Measurements from ENCODE around the gene KCNG2. TPM values are rescaled to one million over a fixed set of nuclear protein-coding genes. Genes with fewer than 3 reads are reported as not detected.
A peak's percentile ranks its signal among the peaks of the same experiment; 100 is the strongest.
"Not testable (repeated sequence)": the region's sequence is repeated elsewhere in the genome, so short reads cannot be mapped to it uniquely, and the experiment has no call there.

The KCNG2 gene
- total RNA-seq, 1 donor from 2014 or later: 0.51 TPM

DNA sequence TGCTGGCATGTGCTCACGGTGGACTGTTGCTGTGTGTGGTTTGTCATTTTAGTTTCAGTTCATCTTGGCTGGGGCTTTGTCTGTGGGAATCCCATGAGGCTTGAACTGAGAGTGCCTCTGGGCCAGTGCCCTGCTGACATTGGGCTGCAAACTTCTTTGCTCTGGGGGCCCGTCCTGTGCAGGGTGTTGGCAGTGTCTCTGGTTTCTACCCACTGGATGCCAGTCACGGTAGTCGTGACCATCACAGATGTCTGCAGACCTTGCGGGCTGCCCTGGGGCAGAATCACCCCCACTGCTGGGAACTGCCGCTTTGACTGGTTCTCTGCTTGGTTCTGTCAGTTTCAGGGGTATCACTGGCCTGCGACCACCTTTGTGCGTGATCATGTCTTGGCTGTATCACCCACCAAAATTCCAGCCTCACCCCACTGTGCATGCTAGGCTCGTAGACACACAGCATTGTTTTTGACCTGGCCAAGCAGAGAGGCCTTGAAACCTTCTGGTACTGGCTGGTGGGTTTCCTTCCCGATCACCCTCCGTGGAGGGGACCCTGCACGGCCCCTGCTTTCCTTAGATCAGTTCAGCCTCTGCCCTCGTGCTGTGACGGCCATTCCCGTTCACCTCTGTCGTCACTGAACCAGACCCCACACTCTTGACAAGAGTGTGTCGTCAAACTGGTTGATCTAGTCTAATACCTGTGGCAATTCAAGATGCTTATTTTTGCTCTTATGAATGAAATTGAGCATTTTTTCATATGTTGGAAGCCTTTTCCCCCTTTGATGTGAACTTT, 57.6 kb downstream of the KCNG2 start:
- DNase-seq: no peak

DNA sequence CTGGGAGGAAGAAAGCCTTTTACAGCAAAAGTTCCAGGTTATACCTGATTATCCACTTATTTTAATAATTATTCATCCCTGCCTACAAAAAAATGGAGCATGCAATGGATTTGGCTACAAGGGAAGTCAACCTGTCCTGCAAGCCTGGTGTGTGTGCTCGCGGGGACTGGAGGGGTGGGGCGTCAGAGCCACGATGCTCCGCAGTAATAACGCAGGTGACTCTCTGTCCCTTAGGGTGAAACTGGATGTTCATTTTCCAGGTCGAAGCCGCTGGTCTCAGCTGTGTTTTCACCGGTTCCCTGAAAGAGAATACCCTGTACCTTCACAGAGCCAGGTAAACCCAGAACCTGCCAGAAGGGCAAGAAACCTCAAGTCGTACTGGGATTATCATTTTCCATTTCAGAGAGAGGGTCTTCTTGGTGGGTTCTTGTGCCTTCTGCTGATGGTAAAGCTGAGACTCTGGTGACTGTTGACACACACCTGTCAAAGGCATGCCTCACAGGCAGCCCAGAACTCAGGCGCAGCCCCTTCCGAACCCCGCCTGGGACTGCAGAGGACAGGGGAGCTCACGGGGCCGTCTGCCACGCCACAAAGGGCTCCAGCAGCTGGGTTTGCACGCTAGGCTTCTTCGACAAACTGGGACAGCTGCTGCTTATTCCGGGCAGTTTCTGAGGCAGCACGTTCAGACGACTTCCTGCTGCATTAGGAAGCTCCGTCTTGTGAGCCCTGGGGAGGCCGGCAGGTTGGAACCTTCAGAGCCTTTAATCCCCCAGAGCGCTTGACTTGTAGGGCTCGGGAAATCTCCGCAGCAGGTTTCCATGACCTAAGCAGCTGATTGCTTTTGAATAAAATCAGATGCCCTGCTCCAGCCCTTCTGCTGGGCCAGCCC, 58.6 kb downstream of the KCNG2 start:
- DNase-seq: peak; percentile 24

DNA sequence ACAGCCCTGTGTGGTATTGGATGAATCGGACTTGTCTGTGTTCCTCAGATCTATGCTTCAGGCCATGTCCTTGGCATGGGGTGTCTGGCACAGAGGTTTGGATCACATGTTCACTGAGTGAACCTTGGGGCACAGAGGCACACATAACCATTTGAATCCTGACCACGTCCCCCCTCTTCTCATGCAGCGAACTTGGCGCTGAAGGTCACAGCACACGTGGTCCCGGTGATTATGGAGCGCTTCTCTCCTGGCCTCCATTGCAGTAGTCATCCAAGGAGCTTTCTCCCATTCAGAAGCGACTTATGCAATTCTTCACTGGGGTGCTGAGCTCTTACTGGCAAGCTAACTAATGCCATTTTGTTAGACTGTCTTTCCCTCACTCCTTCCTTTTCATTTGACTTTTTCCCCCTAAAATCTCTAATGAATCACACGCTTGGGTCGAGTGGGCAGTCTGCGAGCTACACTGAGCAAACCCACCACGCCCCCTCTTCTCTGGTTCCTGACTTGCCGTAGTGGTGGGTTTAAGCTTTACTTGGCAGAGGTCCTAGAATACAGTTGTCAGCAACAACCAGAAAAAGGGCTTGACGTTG, 59.4 kb downstream of the KCNG2 start:
- DNase-seq: no peak

DNA sequence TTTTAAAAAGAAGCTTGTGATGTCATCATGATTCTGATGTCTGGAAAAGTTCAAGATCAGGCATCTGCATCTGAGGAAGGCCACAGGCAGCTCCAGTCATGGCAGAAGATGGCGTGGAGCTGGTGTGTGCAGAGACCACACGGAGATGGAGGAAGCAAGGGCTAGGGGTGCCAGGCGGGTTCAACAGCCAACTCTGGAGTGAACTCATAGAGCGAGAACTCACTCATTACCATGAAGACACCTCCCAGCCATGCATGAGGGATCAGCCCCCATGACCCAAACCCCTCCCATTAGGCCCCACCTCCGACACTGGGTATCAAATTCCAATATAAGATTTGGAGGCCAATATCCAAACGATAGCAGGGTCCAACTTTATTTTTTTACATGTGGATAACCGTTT, 61.6 kb downstream of the KCNG2 start:
- DNase-seq: no peak

DNA sequence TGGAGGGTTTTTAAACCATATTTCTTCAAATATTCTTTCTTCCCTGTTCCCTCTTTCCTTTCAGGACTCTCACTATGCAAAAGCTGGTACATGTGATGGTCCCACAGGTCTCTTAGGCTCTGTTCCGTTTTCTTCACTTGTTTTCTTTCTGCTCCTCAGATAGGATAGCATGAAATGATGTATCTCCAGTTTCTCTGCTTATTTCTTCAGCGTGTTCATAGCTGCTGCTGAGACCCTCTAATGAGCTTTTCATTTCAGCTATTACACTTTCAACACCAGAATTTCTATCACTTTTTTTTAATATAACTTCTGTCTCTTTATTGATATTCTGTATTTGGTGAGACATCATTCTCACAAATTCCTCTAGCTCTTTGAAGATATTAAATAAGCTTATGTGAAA, 63.9 kb downstream of the KCNG2 start:
- no peak for DNase-seq

DNA sequence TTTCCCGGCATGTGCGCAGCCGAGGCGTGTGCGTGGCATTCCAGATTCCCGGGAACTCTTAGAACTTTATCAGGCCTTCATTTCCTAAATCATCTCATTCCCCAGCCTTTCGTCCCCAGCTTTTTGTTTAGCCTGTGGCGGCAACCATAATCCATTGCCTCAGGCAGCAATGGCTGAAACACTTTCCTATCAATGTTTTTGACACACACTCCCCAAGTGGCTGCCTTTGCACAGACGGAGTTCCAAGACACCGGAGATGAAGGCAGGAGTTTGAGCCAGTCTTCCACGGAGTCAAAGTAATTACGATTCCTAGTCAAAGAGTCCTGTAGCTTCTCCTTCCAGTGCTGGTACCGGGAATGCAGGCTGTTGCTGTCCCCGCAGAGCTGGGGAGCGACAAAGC, 64.8 kb downstream of the KCNG2 start:
- no peak for DNase-seq

DNA sequence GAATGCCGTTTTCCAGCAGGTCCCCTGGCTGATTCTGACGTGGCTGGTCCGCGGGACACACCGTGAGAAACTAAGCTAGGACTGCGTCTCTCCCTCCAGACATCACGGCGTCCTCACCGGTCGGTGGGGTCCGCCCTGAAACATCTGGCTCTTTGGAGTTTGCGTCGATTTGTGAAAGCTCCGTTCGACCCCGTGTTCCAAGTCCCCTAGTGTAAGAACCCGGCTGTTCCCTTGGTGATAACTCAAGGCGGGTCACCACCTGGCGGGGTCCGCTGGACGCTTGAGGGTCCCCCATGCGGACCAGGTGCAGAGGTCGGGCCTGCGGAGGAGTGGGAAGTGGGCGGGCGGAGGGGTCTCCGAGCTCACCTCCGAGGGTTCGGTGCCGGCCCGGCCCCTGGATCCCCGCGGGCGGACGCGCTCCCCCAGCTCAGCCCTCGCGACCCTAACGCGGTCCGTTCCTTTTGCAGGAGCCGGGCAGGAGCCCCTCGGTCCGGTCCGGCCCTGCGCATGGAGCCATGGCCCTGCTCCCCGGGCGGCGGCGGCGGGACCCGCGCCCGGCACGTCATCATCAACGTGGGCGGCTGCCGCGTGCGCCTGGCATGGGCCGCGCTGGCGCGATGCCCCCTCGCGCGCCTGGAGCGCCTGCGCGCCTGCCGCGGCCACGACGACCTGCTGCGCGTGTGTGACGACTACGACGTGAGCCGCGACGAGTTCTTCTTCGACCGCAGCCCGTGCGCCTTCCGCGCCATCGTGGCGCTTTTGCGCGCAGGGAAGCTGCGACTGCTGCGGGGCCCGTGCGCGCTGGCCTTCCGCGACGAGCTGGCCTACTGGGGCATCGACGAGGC, 65.6 kb downstream of the KCNG2 start:
- no peak for DNase-seq

DNA sequence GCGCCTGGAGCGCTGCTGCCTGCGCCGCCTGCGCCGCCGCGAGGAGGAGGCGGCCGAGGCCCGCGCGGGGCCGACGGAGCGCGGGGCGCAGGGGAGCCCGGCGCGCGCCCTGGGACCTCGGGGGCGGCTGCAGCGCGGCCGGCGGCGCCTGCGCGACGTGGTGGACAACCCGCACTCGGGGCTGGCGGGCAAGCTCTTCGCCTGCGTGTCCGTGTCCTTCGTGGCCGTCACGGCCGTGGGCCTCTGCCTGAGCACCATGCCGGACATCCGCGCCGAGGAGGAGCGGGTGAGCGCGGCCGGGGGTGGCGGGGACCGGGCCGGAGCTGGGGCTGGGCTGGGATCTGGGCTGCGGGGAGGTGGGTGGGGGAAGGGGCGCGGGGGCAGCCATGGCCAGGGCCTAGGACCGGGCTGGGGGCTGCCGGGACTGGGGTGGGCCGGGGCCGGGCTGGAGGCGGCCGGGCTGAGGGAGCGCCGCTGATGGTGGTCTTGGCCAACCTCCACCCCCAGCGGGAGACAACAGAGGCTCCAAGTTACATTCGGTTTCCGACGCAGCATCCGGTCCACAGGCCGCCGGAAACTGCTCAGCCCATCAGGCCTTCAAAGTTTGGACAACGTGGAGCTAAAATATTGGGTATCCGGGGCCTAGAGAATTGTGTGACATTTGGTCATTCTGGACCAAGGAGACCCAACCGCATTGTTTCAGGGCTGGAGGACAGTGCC, 66.4 kb downstream of the KCNG2 start:
- DNase-seq: no peak

DNA sequence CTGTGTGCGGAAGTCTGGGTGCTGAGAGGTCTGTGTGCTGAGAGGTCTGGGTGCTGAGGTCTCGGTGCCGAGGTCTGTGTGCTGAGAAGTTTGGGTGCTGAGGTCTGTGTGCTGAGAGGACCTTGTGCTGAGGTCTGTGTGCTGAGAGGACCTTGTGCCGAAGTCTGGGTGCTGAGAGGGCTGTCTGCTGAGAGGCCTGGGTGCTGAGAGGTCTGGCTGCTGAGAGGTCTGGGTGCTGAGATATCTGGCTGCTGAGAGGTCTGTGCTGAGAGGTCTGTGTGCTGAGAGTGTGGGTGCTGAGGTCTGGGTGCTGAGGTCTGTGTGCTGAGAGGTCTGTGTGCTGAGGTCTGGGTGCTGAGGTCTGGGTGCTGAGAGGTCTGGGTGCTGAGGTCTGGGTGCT, 67.2 kb downstream of the KCNG2 start:
- not testable (repeated sequence) for DNase-seq

DNA sequence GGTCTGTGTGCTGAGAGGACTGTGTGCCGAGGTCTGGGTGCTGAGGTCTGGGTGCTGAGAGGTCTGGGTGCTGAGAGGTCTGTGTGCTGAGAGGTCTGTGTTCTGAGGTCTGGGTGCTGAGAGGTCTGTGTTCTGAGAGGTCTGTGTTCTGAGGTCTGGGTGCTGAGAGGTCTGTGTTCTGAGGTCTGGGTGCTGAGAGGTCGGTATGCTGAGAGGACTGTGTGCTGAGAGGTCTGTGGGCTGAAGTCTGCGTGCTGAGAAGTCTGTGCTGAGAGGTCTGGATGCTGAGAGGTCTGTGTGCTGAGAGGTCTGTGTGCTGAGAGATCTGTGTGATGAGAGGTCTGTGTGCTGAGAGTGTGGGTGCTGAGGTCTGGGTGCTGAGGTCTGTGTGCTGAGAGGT, 68.2 kb downstream of the KCNG2 start:
- DNase-seq: not testable (repeated sequence)

DNA sequence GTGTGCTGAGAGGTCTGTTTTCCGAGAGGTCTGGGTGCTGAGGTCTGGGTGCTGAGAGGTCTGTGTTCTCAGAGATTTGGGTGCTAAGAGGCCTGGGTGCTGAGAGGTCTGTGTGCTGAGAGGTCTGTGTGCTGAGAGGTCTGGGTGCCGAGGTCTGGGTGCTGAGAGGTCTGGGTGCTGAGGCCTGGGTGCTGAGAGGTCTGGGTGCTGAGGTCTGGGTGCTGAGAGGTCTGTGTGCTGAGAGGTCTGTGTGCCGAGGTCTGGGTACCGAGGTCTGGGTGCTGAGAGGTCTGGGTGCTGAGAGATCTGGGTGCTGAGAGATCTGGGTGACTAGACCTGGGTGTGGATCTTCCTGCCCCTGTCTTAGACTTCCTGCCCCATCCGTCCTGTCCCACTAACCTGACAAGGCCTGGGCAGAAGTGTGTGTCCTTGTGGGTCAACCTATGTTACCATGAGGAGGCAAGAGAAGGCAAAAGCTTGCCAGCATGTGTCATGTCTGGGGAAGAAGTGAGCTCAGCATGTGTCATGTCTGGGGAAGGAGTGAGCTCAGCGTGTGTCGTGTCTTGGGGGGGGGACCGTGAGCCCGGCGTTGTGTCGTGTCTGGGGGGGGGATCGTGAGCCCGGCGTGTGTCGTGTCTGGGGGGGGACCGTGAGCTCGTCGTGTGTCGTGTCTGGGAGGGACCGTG, 69.3 kb downstream of the KCNG2 start:
- DNase-seq: peak; percentile 4

DNA sequence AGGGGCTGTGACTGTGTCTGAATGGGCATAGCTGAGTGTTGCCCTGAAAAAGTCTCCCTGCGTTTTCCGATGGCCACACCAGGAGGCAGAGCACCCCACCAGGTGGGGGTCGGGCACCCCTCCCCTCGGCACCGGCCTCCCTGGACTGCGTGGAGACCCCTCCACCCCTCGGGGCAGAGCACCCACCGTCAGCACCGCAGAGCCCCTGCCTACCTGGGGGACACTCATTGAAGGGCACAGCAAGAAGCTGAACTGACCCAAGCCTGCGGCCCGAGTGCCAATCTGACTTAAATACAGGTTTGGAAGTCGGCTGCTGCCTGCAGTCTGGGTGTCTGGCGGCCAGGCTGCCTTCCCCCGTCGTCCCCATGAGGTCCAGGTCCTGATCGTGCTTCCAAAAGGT, 69.9 kb downstream of the KCNG2 start:
- no peak for DNase-seq

DNA sequence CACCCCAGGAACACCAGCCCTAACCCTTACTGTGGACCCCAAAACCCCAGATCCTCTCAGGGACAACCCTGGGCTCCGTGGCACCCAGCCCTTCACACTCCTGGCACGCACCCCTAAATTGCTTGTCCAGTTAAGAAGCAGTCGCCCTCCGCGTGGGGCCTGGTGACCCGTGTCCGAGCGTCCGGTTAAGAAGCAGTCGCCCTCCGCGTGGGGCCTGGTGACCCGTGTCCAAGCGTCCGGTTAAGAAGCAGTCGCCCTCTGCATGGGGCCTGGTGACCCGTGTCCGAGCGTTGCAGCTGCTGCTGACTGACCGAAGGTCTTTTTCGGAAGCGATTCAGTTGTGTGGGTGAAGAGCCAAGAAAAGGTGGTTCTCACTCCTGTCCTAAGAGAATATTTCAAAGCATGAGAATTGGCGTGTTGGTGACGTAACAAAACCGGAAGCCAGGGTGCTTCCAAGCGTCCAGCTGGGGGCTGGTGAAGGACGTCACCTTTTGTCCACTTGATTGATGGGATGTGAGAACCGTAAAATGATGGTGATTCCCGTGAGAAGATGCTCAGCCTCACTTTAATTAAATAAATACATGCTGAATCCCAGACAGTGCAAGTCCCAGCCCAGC, 70.5 kb downstream of the KCNG2 start:
- no peak for DNase-seq

DNA sequence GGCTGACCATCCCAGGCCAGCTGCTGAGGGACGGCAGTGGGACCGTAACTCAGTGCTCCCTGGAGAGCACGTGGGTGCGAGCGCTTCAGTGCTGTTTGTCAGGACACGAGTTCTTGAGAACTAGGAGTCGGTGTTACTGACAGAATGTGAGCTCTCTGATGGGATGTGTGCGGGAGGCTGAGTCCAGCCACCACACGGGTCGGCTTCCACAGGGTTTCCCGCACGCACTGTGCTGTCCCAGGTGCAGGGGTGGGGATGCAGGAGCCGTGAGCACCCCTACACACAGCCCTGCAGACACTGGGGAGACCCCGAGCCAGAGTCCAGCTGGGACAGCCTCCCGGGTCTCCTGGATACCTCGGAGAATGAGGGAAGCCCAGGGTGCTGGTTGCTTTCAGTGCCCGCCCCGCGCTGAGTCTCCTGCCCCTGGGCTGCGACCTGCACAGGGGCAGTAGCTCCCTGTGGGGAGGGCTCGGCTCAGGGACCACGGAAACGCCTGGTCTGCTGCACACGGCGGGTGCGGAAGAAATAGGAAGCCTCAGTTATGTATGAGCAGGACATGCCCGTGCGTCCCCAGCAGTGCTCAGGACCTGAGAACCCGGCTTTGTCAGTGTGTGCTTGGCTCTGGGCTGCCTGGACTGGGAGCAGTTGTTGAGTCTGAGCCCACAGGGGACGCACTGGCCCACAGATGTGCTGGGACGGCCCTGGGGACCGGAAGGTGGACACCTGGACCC, 71.2 kb downstream of the KCNG2 start:
- no peak for DNase-seq

DNA sequence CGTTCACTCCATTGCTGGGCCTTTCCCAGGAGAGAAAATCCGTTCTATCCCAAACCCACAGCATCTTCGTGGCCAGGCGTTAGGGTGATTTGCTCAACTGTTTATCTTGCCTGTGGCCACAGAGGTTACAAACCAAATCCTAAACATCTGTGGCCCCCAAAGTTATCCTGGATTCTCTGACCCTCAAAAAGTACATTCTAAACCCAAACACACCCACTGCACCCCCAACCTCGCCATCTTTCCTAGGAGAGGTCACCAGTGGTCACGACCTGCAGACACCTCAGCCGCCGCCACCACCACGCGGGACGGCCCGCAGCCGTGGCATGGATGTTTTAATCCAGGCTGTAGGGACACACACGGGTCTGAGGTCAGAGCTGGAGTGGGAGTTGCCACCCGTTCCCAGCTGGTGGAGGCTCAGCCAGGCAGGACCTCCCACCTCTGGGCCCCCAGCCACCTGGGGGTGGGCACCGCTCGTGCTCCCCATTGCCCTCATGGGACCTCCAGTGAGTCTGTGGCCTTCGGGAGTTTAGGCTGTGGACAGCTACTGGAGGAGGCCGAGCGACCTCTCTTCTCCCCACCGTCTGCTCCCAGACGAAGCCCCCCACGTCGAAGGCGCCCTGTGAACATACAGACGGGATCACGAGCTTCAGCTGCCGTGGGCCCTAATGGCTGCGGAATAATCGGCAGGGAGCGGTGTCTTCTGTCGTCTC, 72.0 kb downstream of the KCNG2 start:
- DNase-seq: no peak

DNA sequence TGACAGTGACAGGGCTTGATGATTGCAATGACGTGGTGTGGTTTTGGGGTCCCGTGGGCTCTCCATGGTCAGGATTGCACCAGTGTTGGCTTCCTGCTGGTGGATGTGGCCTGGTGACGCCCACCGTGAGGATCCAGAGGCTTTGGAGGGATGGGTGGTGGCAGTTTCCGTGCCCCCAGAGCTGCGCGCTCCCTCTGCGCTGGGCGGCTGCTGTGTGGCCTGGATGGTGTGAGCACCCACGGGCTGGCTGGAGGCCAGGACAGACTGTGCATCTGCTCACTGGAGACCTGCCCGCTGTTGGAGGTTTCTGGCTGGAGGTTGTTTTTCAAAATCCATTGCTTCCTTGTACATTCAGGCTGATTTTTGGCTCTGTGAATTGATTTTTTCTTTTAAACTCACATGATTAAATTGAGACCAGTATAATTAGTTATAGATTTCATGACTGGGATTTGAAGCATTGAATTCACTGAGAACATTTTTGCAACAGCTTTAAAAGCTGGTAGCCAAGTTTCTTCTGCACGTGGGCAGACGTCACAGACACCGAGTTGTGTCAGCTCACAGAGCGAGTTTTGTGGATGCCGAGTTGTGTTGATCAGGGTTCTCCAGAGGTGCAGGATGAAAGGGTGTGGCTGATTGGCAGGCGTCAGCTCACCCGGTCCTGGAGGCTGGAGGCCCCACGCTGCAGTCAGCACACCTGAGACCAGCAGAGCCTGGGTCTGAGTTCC, 72.7 kb downstream of the KCNG2 start:
- DNase-seq: no peak

DNA sequence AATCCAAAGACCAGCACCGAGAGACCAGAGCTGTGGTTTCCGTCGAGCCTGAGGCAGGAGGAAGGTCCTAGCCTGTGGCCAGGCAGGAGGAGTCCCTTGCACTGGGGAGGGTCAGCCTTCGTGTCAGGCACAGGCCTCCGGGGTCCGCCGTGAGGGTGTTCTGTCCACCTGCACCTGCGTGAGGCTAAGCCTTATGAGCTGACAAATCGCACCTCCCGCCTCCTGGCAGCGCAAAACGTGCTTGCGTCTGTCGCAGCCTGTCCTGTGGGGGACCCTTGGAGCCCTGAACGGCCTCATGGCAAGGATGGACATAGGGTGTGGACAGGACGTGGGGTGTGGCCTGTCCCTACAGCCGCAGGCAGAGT, 73.3 kb downstream of the KCNG2 start:
- DNase-seq: no peak

DNA sequence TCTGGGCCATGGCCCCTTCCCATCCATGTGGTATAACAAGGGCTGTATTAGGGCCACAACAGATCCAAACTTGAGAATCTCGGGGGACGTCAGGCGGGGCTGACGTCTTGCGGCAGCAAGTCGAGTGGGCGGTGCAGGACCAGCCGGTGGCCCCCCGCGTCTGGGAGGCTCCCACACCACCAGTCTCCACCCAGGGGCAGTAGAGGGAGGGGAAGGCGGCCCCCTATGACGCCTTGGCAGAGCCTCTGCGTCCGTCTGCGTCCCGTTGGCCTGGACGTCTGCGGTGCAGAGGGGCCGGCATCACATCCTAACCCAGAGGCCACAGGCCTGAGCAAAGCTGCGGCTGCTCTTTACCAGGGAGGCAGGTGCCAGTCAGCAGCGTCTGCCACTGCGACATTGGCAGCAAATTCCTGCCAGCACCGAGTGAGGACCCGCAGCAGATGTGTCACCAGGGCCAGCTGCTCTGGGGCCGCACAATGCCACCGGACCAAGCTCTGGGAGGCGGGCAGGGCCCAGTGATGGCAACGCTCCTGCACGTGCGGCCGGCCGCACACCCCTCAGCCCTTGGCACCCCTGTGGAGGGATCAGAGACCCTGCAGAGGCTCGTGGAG, 73.8 kb downstream of the KCNG2 start:
- no peak for DNase-seq
